GM18511 (cell line): ENCODE results near the gene OR5F1.

Source experiments
- ATAC-seq: cut with Tn5 transposase; IDR thresholded peaks from one replicate; pipeline ENCODE4 v1.9.1; 2021; ENCODE audit warnings: mild to moderate bottlenecking, moderate library complexity; ENCODE audit not compliant: unreplicated experiment

OR5F1 gene

GRCh38 chr11:55994525-55994924, at the start of gene OR5F1:
TSS of gene OR5F1 (minus strand) at chr11:55994625. CDS start at chr11:55994625, 0 bp downstream.
- no peak for ATAC-seq

GRCh38 chr11:56027354-56027753, 32.9 kb upstream of the OR5F1 start, which contains the start of gene OR5AS1:
TSS of gene OR5AS1 (plus strand) at chr11:56027654. CDS start at chr11:56030419, 2,765 bp downstream.
- ATAC-seq, result no peak

- ATAC-seq, result no peak
These were observed 19.4 kb upstream of the OR5F1 start for GRCh38 chr11:56013805-56014204.

- no peak for ATAC-seq
These were observed 16.3 kb upstream of the OR5F1 start for GRCh38 chr11:56010716-56011115.

GRCh38 chr11:55970935-55971334, 23.5 kb downstream of the OR5F1 start:
- no peak for ATAC-seq

GRCh38 chr11:55969845-55970244, 24.6 kb downstream of the OR5F1 start, which contains the start of gene OR10AG1:
TSS of gene OR10AG1 (minus strand) at chr11:55969945. CDS start at chr11:55969907, 38 bp downstream.
- ATAC-seq, result no peak

GRCh38 chr11:55967914-55968313, 26.5 kb downstream of the OR5F1 start:
- ATAC-seq, result no peak

- no peak for ATAC-seq
These were observed 28.0 kb downstream of the OR5F1 start for GRCh38 chr11:55966391-55966790.

GRCh38 chr11:55956521-55956920, 37.9 kb downstream of the OR5F1 start:
- no peak for ATAC-seq

- no peak for ATAC-seq
These were observed 45.1 kb downstream of the OR5F1 start for GRCh38 chr11:55949330-55949729.
